Esophagus squamous epithelium (tissue), 5 donors: ENCODE results near the gene FMO2. TPM values are rescaled to one million over a fixed set of nuclear protein-coding genes. Genes with fewer than 3 reads are reported as not detected.
"Not testable (repeated sequence)": the region's sequence is repeated elsewhere in the genome, so short reads cannot be mapped to it uniquely, and the experiment has no call there.

ENCODE experiments used
- DNase-seq: peaks from one replicate; lab custom pipeline; 2025; lab: John Stamatoyannopoulos, UW
- H3K27ac ChIP-seq, 4 donors: fragments of 200-600 bp; sonication (generic); one replicate each; pipeline ENCODE4 v1.5.1; 2016 to 2019; ENCODE audit warnings: mild to moderate bottlenecking in 1 of 4
- H3K27me3 ChIP-seq, 4 donors: fragments of 200-600 bp; sonication (generic); 1 replicate in 3 of 4; 2 replicates in 1 of 4; pipeline versions ENCODE4 v1.5.1 to v1.6.0; 2017 to 2021; ENCODE audit warnings: antibody characterized with exemption in 1 of 4
- H3K36me3 ChIP-seq, 3 donors: fragments of 200-600 bp; sonication (generic); one replicate each; pipeline ENCODE4 v1.5.1; 2016 to 2019
- H3K4me1 ChIP-seq, 3 donors: fragments of 200-600 bp; sonication (generic); one replicate each; pipeline ENCODE4 v1.5.1; 2017 to 2019
- H3K4me3 ChIP-seq, 4 donors: fragments of 200-600 bp; sonication (generic); 1 replicate in 3 of 4; 2 replicates in 1 of 4; pipeline ENCODE4 v1.5.1; 2016 to 2019; ENCODE audit warnings: mild to moderate bottlenecking in 2 of 4, moderate library complexity in 1 of 4
- H3K9me3 ChIP-seq, 3 donors: fragments of 200-600 bp; sonication (generic); one replicate each; pipeline ENCODE4 v1.5.1; 2016 to 2019
- CTCF ChIP-seq, 6 experiments: fragments of 450-650 bp in 4 of 6; fragments of 200-600 bp in 2 of 6; sonication (generic) in 2 of 6; IDR thresholded peaks; one replicate each; pipeline ENCODE4 v1.5.1; 2016 to 2019; ENCODE audit warnings: antibody characterized with exemption in 6 of 6, mild to moderate bottlenecking in 4 of 6, moderate library complexity in 4 of 6
- POLR2A ChIP-seq, 4 donors: fragments of 450-650 bp; IDR thresholded peaks; one replicate each; pipeline ENCODE4 v1.6.1; 2017; ENCODE audit warnings: antibody characterized with exemption in 4 of 4, mild to moderate bottlenecking in 4 of 4, moderate library complexity in 3 of 4
- WGBS, 2 donors: methylation state at CpG; one replicate each; pipeline ENCODE4 v1.1.5; 2018; 5-methylcytosine and 5-hydroxymethylcytosine counted together
- intact Hi-C: fragments of 100-400 bp; cut with DNase I; formaldehyde crosslinking; loops from one replicate; pipeline ENCODE4 v1.15.0; 2022
- total RNA-seq, 4 donors: library from RNA; depleted of rRNA; stranded (reverse); fragments of >200 nt; gene quantifications; one replicate each; pipeline ENCODE4 v1.1.0, GENCODE V29; 2016
- donor health status: DM: yes; HTN: yes; CAD: no.

The FMO2 gene
- total RNA-seq, 4 donors from 2014 or later, result 53.4 to 146 (median 68.8) TPM

- Histone ChIP-seq H3K27me3 (no peaks in the 10 kb centered on the region), H3K36me3 (no peaks in the 10 kb centered on the region), H3K4me3 (no peak overlapping the region), H3K27ac (no peak overlapping the region), H3K9me3 (no peaks in the 10 kb centered on the region), H3K4me1 (peaks cover 0 to 4% (median 0%) of the 10 kb centered on the region in 3 donors)
- no peak for DNase-seq
- intact Hi-C loops, result loop anchor here (10.0 kb wide), 1 partner anchor 257 kb away; no protein-coding TSS in a partner anchor
- TF ChIP-seq POLR2A (IDR thresholded peaks at IDR 0.05) (no peak), CTCF (IDR thresholded peaks at IDR 0.05) (no peak)
Observed at GRCh38 chr1:171231326-171231725, 46.2 kb downstream of the FMO2 start.

- no peaks in the 10 kb centered on the region for H3K27me3 ChIP-seq
- H3K27ac ChIP-seq, result no peak overlapping the region
- H3K9me3 ChIP-seq, result no peaks in the 10 kb centered on the region
- H3K4me3 ChIP-seq, result no peak overlapping the region
- H3K36me3 ChIP-seq, result no peaks in the 10 kb centered on the region
- no peaks in the 10 kb centered on the region for H3K4me1 ChIP-seq
- intact Hi-C loops, result loop anchor here (10.0 kb wide), 1 partner anchor 258 kb away; no protein-coding TSS in a partner anchor
- 76 to 91% methylated on average over 1 of the region's 1 CpG for WGBS, 2 donors
- no peak for DNase-seq
- TF ChIP-seq POLR2A (IDR thresholded peaks at IDR 0.05) (no peak), CTCF (IDR thresholded peaks at IDR 0.05) (no peak)
Observed at GRCh38 chr1:171233183-171233582, 48.1 kb downstream of the FMO2 start.

GRCh38 chr1:171236231-171236630, 51.1 kb downstream of the FMO2 start:
- DNase-seq, H3K4me1 ChIP-seq, H3K9me3 ChIP-seq, H3K36me3 ChIP-seq, H3K27me3 ChIP-seq, H3K27ac ChIP-seq, H3K4me3 ChIP-seq: not testable (repeated sequence)
- WGBS, 2 donors, result 88 to 89% methylated on average over 4 of the region's 4 CpGs
- intact Hi-C loops, result loop anchor here (10.0 kb wide), 1 partner anchor 261 kb away; no protein-coding TSS in a partner anchor

- no peaks in the 10 kb centered on the region for H3K27me3 ChIP-seq
- no peaks in the 10 kb centered on the region for H3K36me3 ChIP-seq
- H3K27ac ChIP-seq, result no peak overlapping the region
- 80 to 82% methylated on average over 4 of the region's 4 CpGs for WGBS, 2 donors
- no peaks in the 10 kb centered on the region for H3K4me1 ChIP-seq
- H3K9me3 ChIP-seq, result peaks cover 0 to 5% (median 0%) of the 10 kb centered on the region in 3 donors
- intact Hi-C loops, result loop anchor here (10.0 kb wide), 1 partner anchor 71 kb away; the partner anchor contains the start of gene FMO4
- DNase-seq, result no peak
- H3K4me3 ChIP-seq, result no peak overlapping the region
- TF ChIP-seq POLR2A (IDR thresholded peaks at IDR 0.05) (no peak), CTCF (IDR thresholded peaks at IDR 0.05) (no peak)
Observed at GRCh38 chr1:171243878-171244277, 58.8 kb downstream of the FMO2 start.

- WGBS, 2 donors, result 38 to 41% methylated on average over 6 of the region's 6 CpGs
- Histone ChIP-seq H3K4me1 (no peaks in the 10 kb centered on the region), H3K27ac (no peak overlapping the region), H3K4me3 (no peak overlapping the region), H3K36me3 (no peaks in the 10 kb centered on the region), H3K9me3 (no peaks in the 10 kb centered on the region), H3K27me3 (no peaks in the 10 kb centered on the region)
- TF ChIP-seq CTCF (IDR thresholded peaks at IDR 0.05) (peak; percentile 40 to 69 (median 62)), POLR2A (IDR thresholded peaks at IDR 0.05) (no peak)
- intact Hi-C loops, result loop anchor here (10.0 kb wide), 1 partner anchor 69 kb away; the partner anchor contains the start of gene FMO4
- DNase-seq, result no peak
Observed at GRCh38 chr1:171245458-171246064, 60.5 kb downstream of the FMO2 start.
